HepG2 (cell line): ENCODE data around the gene DLG2. TPM values are rescaled to one million over a fixed set of nuclear protein-coding genes. Genes with fewer than 3 reads are reported as not detected.

Experiments used
- HOXA7 ChIP-seq: sonication (generic); formaldehyde crosslinking; IDR thresholded peaks from 2 replicates; pipeline ENCODE4 v1.8.1; 2022; ENCODE audit warnings: mild to moderate bottlenecking, missing genetic modification reagents, moderate library complexity
- MNT ChIP-seq: fragments of 450-650 bp; IDR thresholded peaks from 2 replicates; pipeline ENCODE4 v1.6.1; 2016
- NKX3-1 ChIP-seq: sonication (generic); formaldehyde crosslinking; IDR thresholded peaks from 2 replicates; pipeline ENCODE4 v1.5.0; 2020; ENCODE audit warnings: missing genetic modification reagents
- POLR2G ChIP-seq: fragments of 200-400 bp; formaldehyde crosslinking; IDR thresholded peaks from 2 replicates; pipeline ENCODE4 v1.6.1; 2018; ENCODE audit warnings: mild to moderate bottlenecking, low read depth, low read length, moderate library complexity
- YEATS4 ChIP-seq: sonication (generic); formaldehyde crosslinking; IDR thresholded peaks from 2 replicates; pipeline ENCODE4 v1.4.0; 2020; ENCODE audit warnings: missing genetic modification reagents, borderline replicate concordance
- ZNF264 ChIP-seq: sonication (generic); formaldehyde crosslinking; IDR thresholded peaks from 2 replicates; pipeline ENCODE4 v1.4.0; 2020; ENCODE audit warnings: missing genetic modification reagents
- ZNF577 ChIP-seq: sonication (generic); formaldehyde crosslinking; IDR thresholded peaks from 2 replicates; pipeline ENCODE4 v1.4.0; 2020; ENCODE audit warnings: mild to moderate bottlenecking, low read depth, missing genetic modification reagents, borderline replicate concordance
- ZNF605 ChIP-seq: sonication (generic); formaldehyde crosslinking; IDR thresholded peaks from 2 replicates; pipeline ENCODE4 v1.8.0; 2022; ENCODE audit warnings: mild to moderate bottlenecking, missing genetic modification reagents
- polyA plus RNA-seq, 8 experiments: library from polyadenylated mRNA; depleted of rRNA in 3 of 8; stranded (reverse) in 7 of 8; unstranded in 1 of 8; fragments of >200 nt; fragmentation: Illumina TruSeq in 4 of 8; extraction: Trizol in 4 of 8; gene quantifications; 2 replicates each; pipeline versions ENCODE4 v1.2.1 to v1.2.3, GENCODE V29; 2011 to 2016; ENCODE audit warnings: low read depth in 4 of 8, missing spikeins in 1 of 8, mixed read lengths in 1 of 8; ENCODE audit not compliant: insufficient read depth in 1 of 8
- total RNA-seq, 5 experiments: library from RNA; depleted of rRNA; stranded (reverse); fragments of >200 nt; fragmentation: Illumina TruSeq; extraction: Trizol; gene quantifications; 2 replicates each; pipeline ENCODE4 v1.2.3, GENCODE V29; 2016; ENCODE audit warnings: low read depth in 1 of 5
- TF ChIP-seq, protein P1 (sequence below): IDR thresholded peaks from 2 replicates; pipeline ENCODE4 v1.6.1; 2018; ENCODE audit warnings: missing genetic modification reagents, mild to moderate bottlenecking, missing compliant biosample characterization
- TF ChIP-seq, protein P2 (sequence below): sonication (generic); formaldehyde crosslinking; IDR thresholded peaks from 2 replicates; pipeline ENCODE4 v1.4.0; 2020; ENCODE audit warnings: mild to moderate bottlenecking, missing genetic modification reagents

DLG2 gene
- total and polyA plus RNA-seq, 2 of the 13 experiments (the other 11 are each of a cell fraction or from before 2014, with no cell fraction given) = 0.46 to 1.0 TPM

- TF ChIP-seq, protein P1, sequence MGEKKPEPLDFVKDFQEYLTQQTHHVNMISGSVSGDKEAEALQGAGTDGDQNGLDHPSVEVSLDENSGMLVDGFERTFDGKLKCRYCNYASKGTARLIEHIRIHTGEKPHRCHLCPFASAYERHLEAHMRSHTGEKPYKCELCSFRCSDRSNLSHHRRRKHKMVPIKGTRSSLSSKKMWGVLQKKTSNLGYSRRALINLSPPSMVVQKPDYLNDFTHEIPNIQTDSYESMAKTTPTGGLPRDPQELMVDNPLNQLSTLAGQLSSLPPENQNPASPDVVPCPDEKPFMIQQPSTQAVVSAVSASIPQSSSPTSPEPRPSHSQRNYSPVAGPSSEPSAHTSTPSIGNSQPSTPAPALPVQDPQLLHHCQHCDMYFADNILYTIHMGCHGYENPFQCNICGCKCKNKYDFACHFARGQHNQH (CRISPR knock-in tag) = no peak
- no peak for TF ChIP-seq YEATS4 (CRISPR knock-in tag)
- no peak for TF ChIP-seq POLR2G
- TF ChIP-seq, protein P2, sequence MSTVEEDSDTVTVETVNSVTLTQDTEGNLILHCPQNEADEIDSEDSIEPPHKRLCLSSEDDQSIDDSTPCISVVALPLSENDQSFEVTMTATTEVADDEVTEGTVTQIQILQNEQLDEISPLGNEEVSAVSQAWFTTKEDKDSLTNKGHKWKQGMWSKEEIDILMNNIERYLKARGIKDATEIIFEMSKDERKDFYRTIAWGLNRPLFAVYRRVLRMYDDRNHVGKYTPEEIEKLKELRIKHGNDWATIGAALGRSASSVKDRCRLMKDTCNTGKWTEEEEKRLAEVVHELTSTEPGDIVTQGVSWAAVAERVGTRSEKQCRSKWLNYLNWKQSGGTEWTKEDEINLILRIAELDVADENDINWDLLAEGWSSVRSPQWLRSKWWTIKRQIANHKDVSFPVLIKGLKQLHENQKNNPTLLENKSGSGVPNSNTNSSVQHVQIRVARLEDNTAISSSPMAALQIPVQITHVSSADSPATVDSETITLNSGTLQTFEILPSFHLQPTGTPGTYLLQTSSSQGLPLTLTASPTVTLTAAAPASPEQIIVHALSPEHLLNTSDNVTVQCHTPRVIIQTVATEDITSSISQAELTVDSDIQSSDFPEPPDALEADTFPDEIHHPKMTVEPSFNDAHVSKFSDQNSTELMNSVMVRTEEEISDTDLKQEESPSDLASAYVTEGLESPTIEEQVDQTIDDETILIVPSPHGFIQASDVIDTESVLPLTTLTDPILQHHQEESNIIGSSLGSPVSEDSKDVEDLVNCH = no peak
- TF ChIP-seq MNT = no peak
- TF ChIP-seq ZNF577 (CRISPR knock-in tag) = no peak
- TF ChIP-seq NKX3-1 (CRISPR knock-in tag) = no peak
- TF ChIP-seq HOXA7 (CRISPR knock-in tag) = no peak
- no peak for TF ChIP-seq ZNF605
- TF ChIP-seq ZNF264 (CRISPR knock-in tag) = no peak
Measured at GRCh38 chr11:83635166-83635565, 1992.0 kb downstream of the DLG2 start (continued).
